CD4-positive, alpha-beta T cell (primary cell): ENCODE results near the gene CCR6. TPM values are rescaled to one million over a fixed set of nuclear protein-coding genes. Genes with fewer than 3 reads are reported as not detected.

ENCODE experiments used
- ATAC-seq: fragments of 200-7000 bp; cut with Tn5 transposase; one replicate; pipeline ENCODE4 v1.10.0; 2022; ENCODE audit warnings: mild to moderate bottlenecking; ENCODE audit not compliant: poor library complexity
- CTCF ChIA-PET: fragments of 350-600 bp; sonication (Branson Sonifier 250); formaldehyde crosslinking; loops from one replicate; lab custom pipeline; 2021; ENCODE audit warnings: antibody characterized with exemption, inconsistent platforms; lab: Charles Lee
- POLR2A ChIA-PET: fragments of 350-600 bp; sonication (Branson Sonifier 250); formaldehyde crosslinking; loops from one replicate; lab custom pipeline; 2021; ENCODE audit warnings: antibody characterized with exemption, inconsistent platforms; lab: Charles Lee
- DNase-seq, 14 experiments: peaks; one replicate each; pipeline ENCODE4 v3.0.0-alpha.2; 2013 to 2020; ENCODE audit warnings: mixed read lengths in 2 of 14
- H3K27ac ChIP-seq, 2 donors: one replicate each; pipeline versions ENCODE4 v1.5.1 to v1.7.0; 2013; ENCODE audit warnings: low read length in 2 of 2, low read depth in 1 of 2, mild to moderate bottlenecking in 1 of 2
- H3K27me3 ChIP-seq, 2 experiments: 1 replicate in 1 of 2; 2 replicates in 1 of 2; pipeline versions ENCODE4 v1.6.1 to v1.7.0; 2013; ENCODE audit warnings: low read length in 2 of 2, control low read depth in 1 of 2, mild to moderate bottlenecking in 1 of 2, moderate library complexity in 1 of 2; ENCODE audit not compliant: insufficient read depth in 2 of 2, control insufficient read depth in 1 of 2
- H3K36me3 ChIP-seq: one replicate; pipeline ENCODE4 v1.6.1; 2013; ENCODE audit warnings: low read length, control low read depth; ENCODE audit not compliant: insufficient read depth
- H3K4me1 ChIP-seq: one replicate; pipeline ENCODE4 v1.6.1; 2013; ENCODE audit warnings: low read length, control low read depth; ENCODE audit not compliant: insufficient read depth
- H3K4me3 ChIP-seq: one replicate; pipeline ENCODE4 v1.5.1; 2013; ENCODE audit warnings: mild to moderate bottlenecking, low read length, moderate library complexity
- H3K9me3 ChIP-seq, 2 experiments: 1 replicate in 1 of 2; 2 replicates in 1 of 2; pipeline versions ENCODE4 v1.6.1 to v1.7.0; 2013; ENCODE audit warnings: low read length in 2 of 2, mild to moderate bottlenecking in 2 of 2, control low read depth in 1 of 2, moderate library complexity in 1 of 2; ENCODE audit not compliant: control insufficient read depth in 1 of 2, insufficient read depth in 1 of 2
- H3K27ac Mint-ChIP-seq: one replicate; pipeline ENCODE4 v1.8.0; 2020; ENCODE audit warnings: mixed read lengths
- H3K27me3 Mint-ChIP-seq: one replicate; pipeline ENCODE4 v1.8.0; 2021; ENCODE audit warnings: mixed read lengths
- H3K36me3 Mint-ChIP-seq: one replicate; pipeline ENCODE4 v1.8.0; 2021; ENCODE audit warnings: low read depth, mixed read lengths
- H3K4me1 Mint-ChIP-seq: one replicate; pipeline ENCODE4 v1.8.0; 2021; ENCODE audit warnings: low read depth, mixed read lengths
- H3K4me3 Mint-ChIP-seq: one replicate; pipeline ENCODE4 v1.8.0; 2020; ENCODE audit warnings: mild to moderate bottlenecking, mixed read lengths
- H3K9me3 Mint-ChIP-seq: one replicate; pipeline ENCODE4 v1.8.0; 2020; ENCODE audit warnings: mixed read lengths
- intact Hi-C, 2 experiments: fragments of 100-400 bp; cut with DNase I in 1 of 2; cut with micrococcal nuclease in 1 of 2; formaldehyde crosslinking; loops; one replicate each; pipeline versions ENCODE4 v1.15.1 to v1.9.0; 2023 to 2025; cut with DNase I, micrococcal nuclease
- total RNA-seq, 174 experiments: library from RNA in 2 of 174; stranded (reverse) in 2 of 174; gene quantifications; one replicate each; pipeline ENCODE4 v1.2.3 and lab custom pipeline; 2021 to 2026
- TF ChIP-seq, protein P1 (sequence below): fragments of 200-600 bp; IDR thresholded peaks from one replicate; pipeline ENCODE4 v1.8.0; 2022; ENCODE audit warnings: antibody characterized with exemption, mild to moderate bottlenecking

The CCR6 gene
- total RNA-seq, 2 experiments from 2014 or later = 13.6 to 15.9 TPM

DNA sequence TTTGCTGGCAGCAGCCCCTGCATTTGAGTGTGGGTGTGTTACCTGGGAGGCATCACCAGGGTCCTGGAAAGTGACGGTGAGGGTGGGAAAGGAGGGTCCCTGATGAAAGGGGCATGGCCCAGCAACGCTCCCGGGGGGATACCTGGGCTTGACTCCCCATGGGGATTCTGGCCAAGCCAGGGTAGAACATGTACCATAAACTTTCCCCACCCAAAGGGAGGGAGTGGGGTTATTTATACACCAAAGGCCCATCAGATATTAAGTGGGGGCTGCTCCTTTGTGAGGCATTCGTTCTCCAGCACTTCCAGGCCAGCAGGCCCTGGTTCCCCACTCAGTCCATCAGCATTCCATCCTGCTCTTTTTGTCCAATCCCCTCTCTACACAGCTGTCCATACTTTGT is 20.6 kb upstream of the CCR6 start:
- H3K4me1 ChIP-seq = peaks cover 37% of the 10 kb centered on the region
- H3K4me3 ChIP-seq = no peak overlapping the region
- no peaks in the 10 kb centered on the region for H3K9me3 ChIP-seq
- Mint-ChIP-seq H3K36me3 (no peaks in the 10 kb centered on the region), H3K4me1 (peaks cover 30% of the 10 kb centered on the region), H3K27me3 (no peaks in the 10 kb centered on the region), H3K4me3 (no peak overlapping the region), H3K9me3 (no peaks in the 10 kb centered on the region), H3K27ac (no peak overlapping the region)
- POLR2A ChIA-PET = no interaction called here
- CTCF ChIA-PET = no interaction called here
- ATAC-seq (no peak), DNase-seq (no peak)
- intact Hi-C loops = no loop called here
- no peak overlapping the region for H3K27ac ChIP-seq
- no peaks in the 10 kb centered on the region for H3K27me3 ChIP-seq
- no peaks in the 10 kb centered on the region for H3K36me3 ChIP-seq
- TF ChIP-seq, protein P1, sequence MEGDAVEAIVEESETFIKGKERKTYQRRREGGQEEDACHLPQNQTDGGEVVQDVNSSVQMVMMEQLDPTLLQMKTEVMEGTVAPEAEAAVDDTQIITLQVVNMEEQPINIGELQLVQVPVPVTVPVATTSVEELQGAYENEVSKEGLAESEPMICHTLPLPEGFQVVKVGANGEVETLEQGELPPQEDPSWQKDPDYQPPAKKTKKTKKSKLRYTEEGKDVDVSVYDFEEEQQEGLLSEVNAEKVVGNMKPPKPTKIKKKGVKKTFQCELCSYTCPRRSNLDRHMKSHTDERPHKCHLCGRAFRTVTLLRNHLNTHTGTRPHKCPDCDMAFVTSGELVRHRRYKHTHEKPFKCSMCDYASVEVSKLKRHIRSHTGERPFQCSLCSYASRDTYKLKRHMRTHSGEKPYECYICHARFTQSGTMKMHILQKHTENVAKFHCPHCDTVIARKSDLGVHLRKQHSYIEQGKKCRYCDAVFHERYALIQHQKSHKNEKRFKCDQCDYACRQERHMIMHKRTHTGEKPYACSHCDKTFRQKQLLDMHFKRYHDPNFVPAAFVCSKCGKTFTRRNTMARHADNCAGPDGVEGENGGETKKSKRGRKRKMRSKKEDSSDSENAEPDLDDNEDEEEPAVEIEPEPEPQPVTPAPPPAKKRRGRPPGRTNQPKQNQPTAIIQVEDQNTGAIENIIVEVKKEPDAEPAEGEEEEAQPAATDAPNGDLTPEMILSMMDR = no peak

- H3K4me3 ChIP-seq = no peak overlapping the region
- Mint-ChIP-seq H3K27ac (no peak overlapping the region), H3K4me1 (peaks cover 28% of the 10 kb centered on the region), H3K27me3 (no peaks in the 10 kb centered on the region), H3K4me3 (no peak overlapping the region), H3K36me3 (no peaks in the 10 kb centered on the region), H3K9me3 (no peaks in the 10 kb centered on the region)
- no peaks in the 10 kb centered on the region for H3K36me3 ChIP-seq
- H3K4me1 ChIP-seq = peaks cover 34% of the 10 kb centered on the region
- ChIA-PET POLR2A (no interaction called here), CTCF (no interaction called here)
- no peak overlapping the region for H3K27ac ChIP-seq
- H3K9me3 ChIP-seq = no peaks in the 10 kb centered on the region
- H3K27me3 ChIP-seq = no peaks in the 10 kb centered on the region
- intact Hi-C loops = no loop called here
- TF ChIP-seq, protein P1 = no peak
- ATAC-seq (no peak), DNase-seq (no peak)
Observed at GRCh38 chr6:167103041-167103891, 19.6 kb upstream of the CCR6 start.

DNA sequence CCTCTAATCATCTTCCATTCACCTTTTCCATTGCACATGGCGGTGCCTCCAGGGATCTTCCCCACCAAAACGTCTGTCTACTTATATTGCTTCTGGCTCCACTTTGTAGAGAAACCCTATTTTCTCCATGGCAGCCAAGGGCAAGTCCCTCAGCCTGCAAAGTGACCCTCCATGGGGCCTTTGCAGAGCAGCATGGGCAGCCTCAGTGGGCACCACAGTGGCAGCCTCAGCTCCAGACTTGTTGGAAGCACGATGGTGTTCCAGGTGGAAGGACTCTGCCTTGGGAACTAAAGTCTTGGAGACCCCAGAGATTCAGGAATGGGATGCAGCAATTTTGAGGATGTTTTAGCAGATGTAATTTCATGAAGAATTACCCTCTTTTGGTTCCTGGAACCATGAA is 18.5 kb upstream of the CCR6 start:
- Histone ChIP-seq H3K9me3 (no peaks in the 10 kb centered on the region), H3K4me3 (no peak overlapping the region), H3K27me3 (no peaks in the 10 kb centered on the region), H3K4me1 (peaks cover 23% of the 10 kb centered on the region), H3K27ac (no peak overlapping the region), H3K36me3 (no peaks in the 10 kb centered on the region)
- no peaks in the 10 kb centered on the region for H3K36me3 Mint-ChIP-seq
- no peak overlapping the region for H3K4me3 Mint-ChIP-seq
- POLR2A ChIA-PET = no interaction called here
- no peaks in the 10 kb centered on the region for H3K9me3 Mint-ChIP-seq
- H3K27me3 Mint-ChIP-seq = no peaks in the 10 kb centered on the region
- intact Hi-C loops = no loop called here
- ATAC-seq (no peak), DNase-seq (no peak)
- H3K4me1 Mint-ChIP-seq = peaks cover 17% of the 10 kb centered on the region
- H3K27ac Mint-ChIP-seq = no peak overlapping the region
- TF ChIP-seq, protein P1 = no peak
- CTCF ChIA-PET = no interaction called here
